Nucleus accumbens (tissue), 56 donors: ENCODE results near the gene RPTOR.
"Not testable (repeated sequence)": the region's sequence is repeated elsewhere in the genome, so short reads cannot be mapped to it uniquely, and the experiment has no call there.

Experiments
- DNase-seq, 56 donors: peaks; one replicate each; lab custom pipeline; 2025; lab: John Stamatoyannopoulos, UW

RPTOR gene

DNA sequence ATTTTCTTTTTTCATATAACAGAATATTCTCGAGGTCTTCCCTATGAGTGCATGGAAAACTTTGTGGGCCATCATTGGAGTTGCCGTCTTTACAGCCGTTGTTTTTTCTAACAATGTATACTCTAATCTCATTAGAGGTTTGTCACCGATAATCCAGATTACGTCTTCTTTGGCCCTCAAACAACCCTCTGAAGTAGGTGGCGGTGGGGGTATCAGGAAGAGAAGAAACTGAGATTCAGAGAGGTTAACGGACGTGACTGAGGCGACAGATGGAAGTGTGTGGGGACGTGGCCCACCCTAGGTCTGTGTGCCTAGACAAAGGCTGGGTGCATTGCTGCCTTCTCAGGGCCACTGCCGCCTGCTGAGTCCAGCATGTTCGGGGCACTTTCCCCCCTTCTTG lies 63.7 kb downstream of the RPTOR start:
- no peak for DNase-seq

DNA sequence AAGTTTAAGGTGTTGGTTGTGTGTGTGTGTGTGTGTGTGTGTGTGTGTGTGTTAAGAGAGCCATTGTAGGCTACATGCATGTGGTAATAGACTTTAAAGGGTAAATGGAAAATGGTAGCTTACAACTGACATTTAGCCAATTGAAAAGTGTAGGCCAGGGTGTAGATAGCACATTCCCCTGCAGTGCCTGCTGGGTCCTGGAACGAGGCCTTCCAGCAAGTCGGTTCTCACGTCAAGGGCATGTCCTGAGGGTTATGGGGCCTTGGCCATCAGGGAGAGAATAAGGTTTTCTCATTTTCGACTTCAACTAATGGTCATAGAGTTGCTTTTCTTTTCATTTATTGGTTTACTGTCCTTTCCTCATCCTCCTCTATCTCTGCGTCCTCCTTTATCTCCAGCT lies 65.1 kb downstream of the RPTOR start:
- no peak for DNase-seq

GRCh38 chr17:80611816-80612215 lies 67.2 kb downstream of the RPTOR start:
- DNase-seq: no peak

GRCh38 chr17:80612997-80613731 lies 68.5 kb downstream of the RPTOR start:
- DNase-seq: no peak

DNA sequence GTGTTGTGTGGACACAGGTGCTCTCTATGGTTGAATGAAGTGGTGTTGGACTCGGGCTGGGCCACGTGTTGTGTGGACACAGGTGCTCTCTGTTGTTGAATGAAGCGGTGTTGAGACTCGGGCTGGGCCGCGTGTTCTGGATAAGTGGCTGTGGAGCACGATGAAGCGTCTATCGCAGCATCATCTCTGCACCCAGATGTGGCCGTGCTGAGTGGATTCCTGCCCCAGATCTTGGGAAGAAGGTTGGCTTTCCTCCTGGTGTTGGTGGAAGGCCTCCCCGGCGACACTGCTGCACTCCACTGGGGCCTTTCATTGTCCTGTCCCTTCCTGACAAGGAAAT lies 69.1 kb downstream of the RPTOR start:
- DNase-seq: no peak

DNA sequence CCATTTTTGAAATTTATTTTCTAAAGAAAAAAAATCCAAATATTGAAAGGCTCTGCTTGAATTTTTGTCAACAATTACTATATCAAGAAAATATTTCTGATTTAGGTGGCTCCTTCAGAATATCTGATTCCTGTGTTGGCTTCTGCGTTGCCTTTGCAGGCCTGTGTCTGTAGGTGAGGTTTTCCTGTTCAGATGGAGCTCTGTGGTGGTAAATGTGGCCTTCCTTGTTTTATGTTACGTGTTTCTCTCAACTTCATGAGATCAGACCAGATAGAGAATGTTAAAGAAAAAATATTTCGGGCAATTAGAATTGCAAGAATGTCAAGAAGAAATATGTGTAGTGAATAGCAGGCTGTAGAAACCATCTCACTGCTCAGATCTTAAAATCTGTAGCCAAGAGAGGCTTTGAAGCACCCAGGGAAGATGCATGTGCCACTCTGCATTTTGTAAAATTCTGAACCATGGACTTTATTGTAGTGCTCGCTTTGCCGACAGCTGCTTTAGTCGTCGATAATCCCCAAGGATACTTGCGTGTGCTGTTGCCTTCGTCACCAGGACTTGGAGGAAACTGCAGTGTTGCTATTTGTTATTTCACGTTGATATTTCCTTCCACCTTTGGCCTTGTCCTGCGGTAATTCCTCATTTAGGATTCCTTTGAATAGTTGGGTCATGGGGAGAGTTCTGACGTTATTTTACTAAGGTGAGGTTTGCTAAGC lies 69.9 kb downstream of the RPTOR start:
- no peak for DNase-seq

- no peak for DNase-seq
Observed at GRCh38 chr17:80615376-80615775, 70.7 kb downstream of the RPTOR start.

DNA sequence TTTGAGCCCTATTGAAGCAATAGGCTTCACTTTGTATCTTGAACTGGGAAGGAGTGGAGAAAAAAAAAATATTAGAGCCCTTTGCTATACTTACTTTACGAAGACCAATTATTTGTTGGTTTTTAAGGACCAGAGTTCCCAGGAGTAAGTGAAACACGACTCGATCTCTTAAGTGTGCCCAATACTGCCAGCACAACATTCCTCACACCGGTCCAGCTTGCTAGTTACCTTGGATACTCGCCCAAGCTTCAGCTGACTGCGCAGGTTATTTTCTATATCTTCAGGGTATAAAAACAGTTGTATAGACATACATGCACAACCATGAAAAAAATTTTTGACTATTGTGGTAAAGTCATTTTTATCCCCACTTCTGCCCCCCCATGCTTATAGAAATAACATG lies 72.1 kb downstream of the RPTOR start:
- DNase-seq: no peak

DNA sequence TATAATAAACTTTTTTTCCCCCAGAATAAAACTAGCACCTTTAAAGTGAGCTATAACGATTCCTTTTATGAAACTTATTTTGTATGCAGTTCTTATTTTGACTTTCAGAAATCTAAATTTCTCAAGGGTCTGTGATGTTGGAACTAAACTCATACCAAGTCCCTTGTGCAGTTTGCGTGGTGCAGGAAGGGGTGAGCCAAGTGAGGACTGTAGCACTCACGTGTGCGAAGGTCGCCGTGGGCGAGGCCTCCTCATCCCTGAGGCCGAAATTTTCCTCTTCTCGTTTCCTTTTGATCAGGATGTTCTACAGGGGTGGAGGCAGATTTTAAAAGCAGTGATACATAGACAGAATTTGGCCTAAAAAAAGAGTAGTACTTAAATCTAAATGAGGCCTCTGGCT lies 73.7 kb downstream of the RPTOR start:
- DNase-seq: no peak

DNA sequence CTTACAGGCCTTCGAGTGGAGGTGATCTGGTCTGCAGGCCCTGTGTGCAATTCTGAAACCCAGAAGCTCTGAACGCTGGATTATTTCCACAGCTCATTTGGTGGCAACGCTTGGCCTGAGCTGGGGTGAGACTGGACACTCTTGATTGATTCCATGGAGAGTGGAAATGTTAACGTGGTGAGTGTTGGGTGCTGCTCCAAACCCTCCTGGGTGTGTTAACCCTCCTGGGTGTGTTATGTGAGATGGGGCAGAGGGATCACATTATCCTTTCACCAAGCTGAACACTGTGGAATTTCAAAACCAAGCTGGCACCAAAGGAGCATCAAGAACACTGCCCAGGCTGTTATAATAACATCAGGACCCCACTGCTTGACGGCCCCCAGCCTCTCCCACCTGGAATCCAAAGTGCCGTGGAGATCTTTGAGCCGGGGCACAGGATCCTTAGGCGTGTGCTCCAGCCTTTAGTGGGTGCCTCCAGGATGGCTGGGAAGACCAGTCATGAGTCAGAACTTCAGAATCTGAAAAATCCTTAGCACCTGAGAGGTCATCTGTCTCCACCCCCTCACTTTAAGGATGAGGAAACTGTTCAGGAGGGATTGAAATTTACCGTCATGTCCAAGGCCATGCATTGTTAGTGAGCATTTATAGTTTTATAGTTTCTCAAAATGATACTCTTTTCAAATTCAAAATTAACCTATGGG lies 75.0 kb downstream of the RPTOR start:
- no peak for DNase-seq

DNA sequence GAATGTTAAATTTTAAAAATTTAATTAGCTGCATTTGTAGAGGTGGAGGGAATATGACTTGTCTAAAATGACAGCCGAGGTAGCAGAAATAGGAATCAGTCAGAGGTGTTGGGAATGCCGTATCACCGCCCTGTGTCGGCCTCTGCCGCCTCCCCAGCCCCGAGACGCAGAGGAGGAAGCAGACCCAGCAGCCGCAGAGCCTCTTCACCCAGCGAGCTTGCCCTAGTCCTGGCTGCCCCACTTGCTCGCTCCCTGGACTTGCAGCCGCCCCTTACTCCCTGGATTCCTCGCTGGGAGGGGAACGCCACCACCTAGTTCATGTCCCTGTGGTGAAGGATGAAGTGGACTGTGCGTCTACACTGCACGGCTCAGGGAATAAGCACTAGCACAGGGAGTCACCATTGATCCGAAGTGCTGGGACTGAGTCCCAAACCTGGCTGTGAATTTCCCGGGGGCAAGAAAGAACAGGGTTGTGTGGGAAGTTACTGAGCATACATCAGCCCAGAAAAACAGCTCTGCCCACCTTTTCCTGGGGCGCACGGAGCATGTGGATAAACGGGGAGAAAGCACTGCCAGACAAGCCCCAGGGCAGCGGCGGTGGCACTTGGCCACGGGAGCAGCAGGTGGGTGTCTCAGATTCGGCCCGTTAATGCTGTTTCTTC lies 76.8 kb downstream of the RPTOR start:
- peak in 4 of 56 donors; percentile 5 to 22 (median 16) for DNase-seq

- DNase-seq: no peak
Observed at GRCh38 chr17:80621997-80622357, 77.3 kb downstream of the RPTOR start.

DNA sequence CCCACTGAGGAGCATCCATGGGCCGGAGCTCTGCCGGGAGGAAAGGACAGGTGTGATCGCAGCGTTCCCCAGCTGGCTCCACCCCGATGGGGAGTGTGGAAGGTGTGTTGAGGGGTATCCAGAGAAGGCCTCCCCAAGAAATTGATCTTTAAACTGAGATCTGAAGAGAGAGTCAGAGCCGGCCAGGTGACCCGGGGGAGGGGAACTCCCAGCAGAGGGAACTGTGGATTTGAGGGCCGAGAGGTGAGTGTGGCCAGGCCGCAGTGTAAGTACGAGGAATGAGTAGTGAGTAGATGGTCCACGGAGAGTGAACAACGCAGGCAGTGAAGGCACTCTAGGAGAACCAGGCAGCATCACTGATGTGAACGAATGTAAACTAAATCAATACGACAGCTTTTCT lies 80.2 kb downstream of the RPTOR start:
- no peak for DNase-seq

DNA sequence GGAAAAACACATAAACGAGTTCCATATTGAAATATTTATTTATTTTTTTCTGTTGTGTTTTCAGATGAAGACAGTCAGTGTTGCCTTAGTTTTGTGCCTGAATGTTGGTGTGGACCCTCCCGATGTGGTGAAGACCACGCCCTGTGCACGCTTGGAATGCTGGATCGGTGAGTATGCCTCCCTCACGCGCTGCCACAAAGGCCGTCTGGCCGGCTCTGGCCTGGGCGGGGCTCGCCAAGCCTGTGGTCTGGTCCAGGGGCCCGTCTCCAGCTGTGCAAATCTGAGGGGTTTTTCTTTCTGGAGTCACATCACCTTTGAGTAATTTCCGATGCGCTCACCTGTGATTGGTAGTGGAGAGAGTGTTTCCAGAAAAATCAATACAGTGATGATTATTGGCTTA lies 81.0 kb downstream of the RPTOR start:
- DNase-seq: no peak

- not testable (repeated sequence) for DNase-seq
Observed at GRCh38 chr17:80628881-80629280, 84.2 kb downstream of the RPTOR start.

- no peak for DNase-seq
Observed at GRCh38 chr17:80629298-80630028, 84.8 kb downstream of the RPTOR start.

GRCh38 chr17:80630560-80631120 lies 86.0 kb downstream of the RPTOR start:
- no peak for DNase-seq

DNA sequence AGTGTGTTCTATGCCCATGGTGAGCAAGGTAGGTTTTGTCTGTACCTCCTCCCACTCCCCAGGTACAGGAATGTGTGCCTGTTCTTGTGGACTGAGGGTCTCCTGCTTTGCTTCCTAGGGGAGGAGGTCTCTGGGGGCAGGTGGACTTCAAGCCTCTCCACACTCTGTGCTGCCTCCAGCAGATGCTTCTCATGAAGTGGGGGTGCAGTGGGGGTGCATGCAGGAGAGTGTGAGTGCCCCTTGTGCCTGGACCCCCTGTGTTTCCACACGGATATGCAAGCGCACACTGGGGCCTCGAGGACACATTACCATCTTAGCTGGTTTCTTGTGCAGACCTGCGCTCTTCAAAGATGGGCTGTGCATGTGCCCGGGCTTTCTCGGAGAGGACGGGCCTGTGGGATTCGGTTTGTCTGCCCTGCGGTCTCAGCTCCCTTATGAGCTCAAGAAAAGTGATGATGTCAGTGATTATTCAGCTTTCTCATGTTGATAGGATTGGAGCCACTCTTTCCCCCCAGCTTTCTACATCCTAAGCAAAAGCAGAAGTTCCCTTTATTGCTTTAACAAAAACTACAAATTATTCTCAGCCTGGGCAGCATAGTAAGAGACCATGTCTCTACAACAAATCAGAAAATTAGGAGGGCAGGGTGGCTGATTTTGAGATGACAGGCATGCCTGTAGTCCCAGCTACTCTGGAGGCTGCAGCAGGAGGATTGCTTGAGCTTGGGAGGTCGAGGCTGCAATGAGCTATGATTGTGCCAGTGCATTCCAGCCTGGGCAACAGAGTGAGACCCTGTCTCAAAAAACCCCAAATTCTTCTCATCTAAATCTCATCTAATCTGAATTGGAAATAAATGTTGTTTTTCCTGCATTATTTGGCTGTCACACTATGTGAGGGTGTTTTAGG lies 86.8 kb downstream of the RPTOR start:
- no peak for DNase-seq

DNA sequence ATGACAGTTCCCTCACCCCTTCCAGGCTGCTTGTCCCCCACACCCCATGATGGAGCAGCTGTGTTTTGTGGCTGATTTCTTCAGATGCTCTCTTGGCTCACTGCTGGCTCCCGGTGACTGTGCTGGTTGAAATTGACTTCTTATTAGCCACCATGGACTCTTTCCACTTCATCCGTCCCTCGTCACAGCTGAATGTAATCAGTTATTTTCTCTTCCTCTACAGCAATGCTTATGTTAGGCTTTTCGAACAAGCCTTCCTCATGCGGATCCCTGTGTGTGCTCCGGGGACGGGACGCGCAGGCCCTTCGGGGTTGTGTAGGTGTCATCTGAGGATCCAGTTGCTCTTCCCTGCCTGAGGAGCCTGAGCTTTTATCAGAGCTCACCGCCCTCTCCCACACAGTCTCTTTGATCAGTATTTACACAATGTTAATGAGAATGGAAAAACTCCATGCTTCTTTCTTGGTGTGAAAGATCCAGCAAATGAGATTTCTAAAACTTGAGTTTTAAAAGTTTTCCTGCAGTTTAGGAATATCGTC lies 87.5 kb downstream of the RPTOR start:
- no peak for DNase-seq
